Measurements from ENCODE around the gene TTC5. TPM values are rescaled to one million over a fixed set of nuclear protein-coding genes. Genes with fewer than 3 reads are reported as not detected.
"Not testable (repeated sequence)": the region's sequence is repeated elsewhere in the genome, so short reads cannot be mapped to it uniquely, and the experiment has no call there.

Gene TTC5
- total RNA-seq, 2 donors from 2014 or later, result 20.1 to 20.5 TPM

GRCh38 chr14:20295067-20295466, 10.7 kb downstream of the TTC5 start:
- Histone ChIP-seq H3K9ac (ENCODE audit: extremely low read depth, low read length, poor library complexity, severe bottlenecking) (no peak overlapping the region), H3K4me3 (ENCODE audit: low read length) (no peak overlapping the region), H3K9me3 (ENCODE audit: control insufficient read depth, low read length) (no peaks in the 10 kb centered on the region), H3K27me3 (ENCODE audit: control insufficient read depth, insufficient read depth, low read length, poor library complexity, severe bottlenecking) (no peaks in the 10 kb centered on the region), H3K4me1 (ENCODE audit: control insufficient read depth, insufficient read depth, low read length) (no peaks in the 10 kb centered on the region), H3K27ac (ENCODE audit: low read depth, low read length) (no peak overlapping the region), H3K36me3 (ENCODE audit: control insufficient read depth, insufficient read depth, low read length) (peaks cover 56% of the 10 kb centered on the region)
- Mint-ChIP-seq H3K36me3 (ENCODE audit: low read depth) (peaks cover 42% of the 10 kb centered on the region), H3K27ac (no peak overlapping the region), H3K27me3 (ENCODE audit: insufficient read depth) (no peaks in the 10 kb centered on the region), H3K4me3 (no peak overlapping the region), H3K9me3 (no peaks in the 10 kb centered on the region), H3K4me1 (no peaks in the 10 kb centered on the region)
- WGBS, 2 experiments (ENCODE audit: insufficient coverage in 1 of 2, insufficient read length in 1 of 2), result 94 to 100% methylated on average over 2 to 4 of the region's 4 CpGs
- TF ChIP-seq CTCF (conservative IDR thresholded peaks at IDR 0.05), result no peak
- DNase-seq, result no peak

GRCh38 chr14:20294636-20295035, 11.1 kb downstream of the TTC5 start:
- DNase-seq, result no peak
- Mint-ChIP-seq H3K27ac (no peak overlapping the region), H3K27me3 (ENCODE audit: insufficient read depth) (no peaks in the 10 kb centered on the region), H3K9me3 (no peaks in the 10 kb centered on the region), H3K4me1 (no peaks in the 10 kb centered on the region), H3K4me3 (no peak overlapping the region), H3K36me3 (ENCODE audit: low read depth) (peaks cover 45% of the 10 kb centered on the region)
- WGBS, 2 experiments (ENCODE audit: insufficient coverage in 1 of 2, insufficient read length in 1 of 2), result 86 to 87% methylated on average over 1 to 2 of the region's 2 CpGs
- H3K4me3 ChIP-seq (ENCODE audit: low read length), result no peak overlapping the region
- no peak overlapping the region for H3K27ac ChIP-seq (ENCODE audit: low read depth, low read length)
- no peaks in the 10 kb centered on the region for H3K9me3 ChIP-seq (ENCODE audit: control insufficient read depth, low read length)
- H3K9ac ChIP-seq (ENCODE audit: extremely low read depth, low read length, poor library complexity, severe bottlenecking), result no peak overlapping the region
- H3K4me1 ChIP-seq (ENCODE audit: control insufficient read depth, insufficient read depth, low read length), result no peaks in the 10 kb centered on the region
- peaks cover 56% of the 10 kb centered on the region for H3K36me3 ChIP-seq (ENCODE audit: control insufficient read depth, insufficient read depth, low read length)
- TF ChIP-seq CTCF (conservative IDR thresholded peaks at IDR 0.05), result no peak
- H3K27me3 ChIP-seq (ENCODE audit: control insufficient read depth, insufficient read depth, low read length, poor library complexity, severe bottlenecking), result no peaks in the 10 kb centered on the region

- H3K36me3 ChIP-seq (ENCODE audit: control insufficient read depth, insufficient read depth, low read length); H3K4me1 ChIP-seq (ENCODE audit: control insufficient read depth, insufficient read depth, low read length); H3K4me3 ChIP-seq (ENCODE audit: low read length); H3K27ac Mint-ChIP-seq; H3K4me1 Mint-ChIP-seq; H3K27ac ChIP-seq (ENCODE audit: low read depth, low read length); H3K27me3 ChIP-seq (ENCODE audit: control insufficient read depth, insufficient read depth, low read length, poor library complexity, severe bottlenecking); H3K9ac ChIP-seq (ENCODE audit: extremely low read depth, low read length, poor library complexity, severe bottlenecking); H3K4me3 Mint-ChIP-seq; H3K27me3 Mint-ChIP-seq (ENCODE audit: insufficient read depth); DNase-seq: not testable (repeated sequence)
- peaks cover 78% of the 10 kb centered on the region for H3K36me3 Mint-ChIP-seq (ENCODE audit: low read depth)
- WGBS, 2 experiments (ENCODE audit: insufficient coverage in 1 of 2, insufficient read length in 1 of 2), result no CpG with 5 or more reads among the region's 1 CpG
- peaks cover 70% of the 10 kb centered on the region for H3K9me3 Mint-ChIP-seq
- H3K9me3 ChIP-seq (ENCODE audit: control insufficient read depth, low read length), result peaks cover 22% of the 10 kb centered on the region
These were observed 23.8 kb downstream of the TTC5 start for GRCh38 chr14:20281998-20282397.

- peaks cover 69% of the 10 kb centered on the region for H3K36me3 Mint-ChIP-seq (ENCODE audit: low read depth)
- H3K9me3 Mint-ChIP-seq, result peaks cover 68% of the 10 kb centered on the region
- H3K4me3 ChIP-seq (ENCODE audit: low read length); H3K9ac ChIP-seq (ENCODE audit: extremely low read depth, low read length, poor library complexity, severe bottlenecking); H3K27ac Mint-ChIP-seq; H3K27me3 Mint-ChIP-seq (ENCODE audit: insufficient read depth); DNase-seq; H3K4me1 ChIP-seq (ENCODE audit: control insufficient read depth, insufficient read depth, low read length); H3K27me3 ChIP-seq (ENCODE audit: control insufficient read depth, insufficient read depth, low read length, poor library complexity, severe bottlenecking); H3K36me3 ChIP-seq (ENCODE audit: control insufficient read depth, insufficient read depth, low read length); H3K4me1 Mint-ChIP-seq; H3K27ac ChIP-seq (ENCODE audit: low read depth, low read length); H3K4me3 Mint-ChIP-seq: not testable (repeated sequence)
- WGBS, 2 experiments (ENCODE audit: insufficient coverage in 1 of 2, insufficient read length in 1 of 2), result 90 to 100% methylated on average over 4 to 7 of the region's 7 CpGs
- H3K9me3 ChIP-seq (ENCODE audit: control insufficient read depth, low read length), result peaks cover 21% of the 10 kb centered on the region
These were observed 25.5 kb downstream of the TTC5 start for GRCh38 chr14:20280265-20280664.

Data from endodermal cell (in vitro differentiated cells).